Heart left ventricle (tissue), 16 donors: Measurements from ENCODE around the gene FAM98B. TPM values are rescaled to one million over a fixed set of nuclear protein-coding genes. Genes with fewer than 3 reads are reported as not detected.

ENCODE experiments used
- ATAC-seq, 4 donors: fragments of 200-7000 bp; cut with Tn5 transposase; one replicate each; pipeline ENCODE4 v1.9.1; 2020 to 2022; ENCODE audit warnings: moderate library complexity in 4 of 4, mild to moderate bottlenecking in 3 of 4, moderate number of reproducible peaks in 1 of 4
- DNase-seq, 5 donors: peaks; one replicate each; pipeline ENCODE4 v3.0.0-alpha.2; 2020
- H3K27ac ChIP-seq, 12 donors: fragments of 200-600 bp; sonication (generic) in 4 of 12; one replicate each; pipeline versions ENCODE4 v1.5.0 to v1.8.0; 2016 to 2022; ENCODE audit warnings: mild to moderate bottlenecking in 2 of 12
- H3K27me3 ChIP-seq, 9 donors: fragments of 200-600 bp; sonication (generic) in 2 of 9; one replicate each; pipeline versions ENCODE4 v1.5.1 to v1.8.0; 2016 to 2022; ENCODE audit warnings: mild to moderate bottlenecking in 3 of 9
- H3K36me3 ChIP-seq, 9 donors: fragments of 200-600 bp; sonication (generic) in 2 of 9; one replicate each; pipeline versions ENCODE4 v1.5.0 to v1.8.0; 2018 to 2022; ENCODE audit warnings: mild to moderate bottlenecking in 2 of 9
- H3K4me1 ChIP-seq, 12 donors: fragments of 200-600 bp; sonication (generic) in 4 of 12; one replicate each; pipeline versions ENCODE4 v1.5.0 to v1.8.0; 2016 to 2022; ENCODE audit warnings: mild to moderate bottlenecking in 3 of 12
- H3K4me3 ChIP-seq, 12 donors: fragments of 200-600 bp; sonication (generic) in 4 of 12; one replicate each; pipeline versions ENCODE4 v1.5.0 to v1.8.0; 2017 to 2022; ENCODE audit warnings: mild to moderate bottlenecking in 9 of 12, moderate library complexity in 4 of 12
- H3K9me3 ChIP-seq, 12 donors: fragments of 200-600 bp; sonication (generic) in 4 of 12; one replicate each; pipeline versions ENCODE4 v1.5.0 to v1.8.0; 2016 to 2022; ENCODE audit warnings: mild to moderate bottlenecking in 1 of 12
- CTCF ChIP-seq, 12 donors: fragments of 200-600 bp; sonication (generic) in 4 of 12; IDR thresholded peaks; one replicate each; pipeline versions ENCODE4 v1.5.0 to v1.8.0; 2018 to 2022; ENCODE audit warnings: antibody characterized with exemption in 12 of 12, mild to moderate bottlenecking in 5 of 12
- POLR2A ChIP-seq, 2 donors: fragments of 450-650 bp; IDR thresholded peaks; one replicate each; pipeline ENCODE4 v1.6.1; 2017; ENCODE audit warnings: antibody characterized with exemption in 2 of 2, mild to moderate bottlenecking in 2 of 2, moderate library complexity in 2 of 2
- WGBS, 4 donors: extraction: QIAGEN DNeasy Blood & Tissue Kit in 2 of 4; methylation state at CpG; one replicate each; pipeline versions ENCODE4 v1.1.5 to v1.1.7; 2013 to 2018; 5-methylcytosine and 5-hydroxymethylcytosine counted together
- intact Hi-C, 10 donors: fragments of 100-400 bp; cut with DNase I; formaldehyde crosslinking; loops; one replicate each; pipeline versions ENCODE4 v1.11.1 to v1.14.2; 2022
- polyA plus RNA-seq, 2 donors: library from polyadenylated mRNA; stranded (reverse); fragments of 200-250 nt; gene quantifications; one replicate each; pipeline ENCODE4 v1.2.3, GENCODE V29; 2013
- total RNA-seq, 9 donors: library from RNA; depleted of rRNA in 2 of 9; stranded (reverse); fragments of >200 nt in 2 of 9; fragmentation: NEBNext Ultra II Directional in 3 of 9; extraction: Animal tissue kit (Norgen Biotek cat#: 25700) in 3 of 9; gene quantifications; one replicate each; pipeline versions ENCODE4 v1.1.0 to v1.2.4, GENCODE V29; 2016 to 2023
- donor health status: ischemic (EF 13 %, LVEDD 7.1; RV severe dilation, severe dysfunction).
- donor health status: healthy with polysubstance abuse.
- donor health status: DM: no; HTN: yes; CAD: no.
- donor health status: DM: no; HTN: no; CAD: no.
- donor health status: ischemic (EF 25% LVEDD 6.9; RV normal size, moderate dysfunction).
- donor health status: ischemic (EF 25% LVEDD 5.7; RV mildly dilated, moderate dysfunction).
- donor health status: healthy.
- donor health status: DM: yes; HTN: yes; CAD: no.
- donor health status: ischemic (EF 35%, LVEDD 5.7; RV mildly dilated, moderate dysfunction).
- donor health status: nonischemic (EF 11% LVEDD 7.7; RV severe dilation, severe dysfunction).
- donor health status: DM: yes; HTN: yes; CAD: no.
- donor health status: PGD.
- donor health status: ischemic (EF 29% LVEDD 5.4; RV normal size, mild dysfunction).
- donor health status: nonischemic (EF 23%, LVEDD 6.1; RV moderate dilation, normal function).

FAM98B gene
- total and polyA plus RNA-seq, 11 donors = 7.8 to 29.4 (median 21.2) TPM

DNA sequence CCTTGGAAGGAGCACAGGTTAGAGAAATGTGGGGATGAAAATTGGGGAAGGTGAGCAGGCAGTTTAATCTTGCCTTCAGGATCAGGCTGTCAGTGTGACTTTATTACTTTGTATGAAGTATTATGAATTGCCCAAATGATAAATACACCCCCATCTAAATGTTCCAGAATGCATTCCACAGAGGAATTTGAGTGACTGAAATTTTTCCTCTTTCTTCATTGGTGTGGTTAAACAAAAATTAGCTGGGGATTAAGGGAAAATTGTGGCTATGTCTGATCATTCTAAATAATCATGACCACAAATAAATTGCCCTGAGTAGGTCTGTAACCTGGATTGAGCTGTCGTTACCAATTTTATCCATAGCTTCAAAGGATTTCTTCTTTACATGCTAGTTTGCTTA, 33.5 kb downstream of the FAM98B start:
- no peaks in the 10 kb centered on the region for H3K27me3 ChIP-seq
- intact Hi-C loops = loop anchor here in 1 of 10 donors (10.0 kb wide), 1 partner anchor 77 kb away; the partner anchor contains the start of gene RASGRP1
- no peaks in the 10 kb centered on the region for H3K9me3 ChIP-seq
- H3K36me3 ChIP-seq = peaks cover 0 to 55% (median 30%) of the 10 kb centered on the region in 9 donors
- no peak overlapping the region for H3K27ac ChIP-seq
- TF ChIP-seq CTCF (IDR thresholded peaks at IDR 0.05) (no peak), POLR2A (IDR thresholded peaks at IDR 0.05) (no peak)
- ATAC-seq (no peak), DNase-seq (no peak)
- no peak overlapping the region for H3K4me3 ChIP-seq
- peaks cover 0 to 3% (median 0%) of the 10 kb centered on the region in 12 donors for H3K4me1 ChIP-seq
- WGBS, 4 donors = 95 to 100% (median 97%) methylated on average over 1 of the region's 1 CpG

- no peak overlapping the region for H3K27ac ChIP-seq
- WGBS, 4 donors = 67 to 77% (median 72%) methylated on average over 3 of the region's 3 CpGs
- H3K27me3 ChIP-seq = no peaks in the 10 kb centered on the region
- ATAC-seq = no peak
- intact Hi-C loops = no loop called here
- H3K9me3 ChIP-seq = no peaks in the 10 kb centered on the region
- no peak for DNase-seq
- peaks cover 0 to 48% (median 22%) of the 10 kb centered on the region in 9 donors for H3K36me3 ChIP-seq
- peaks cover 0 to 3% (median 0%) of the 10 kb centered on the region in 12 donors for H3K4me1 ChIP-seq
- H3K4me3 ChIP-seq = no peak overlapping the region
- TF ChIP-seq POLR2A (IDR thresholded peaks at IDR 0.05) = no peak
- TF ChIP-seq CTCF (IDR thresholded peaks at IDR 0.05) = no peak
These were observed 36.5 kb downstream of the FAM98B start for GRCh38 chr15:38490242-38490922.

GRCh38 chr15:38496151-38496550, 42.2 kb downstream of the FAM98B start:
- H3K36me3 ChIP-seq = peaks cover 0 to 22% (median 0%) of the 10 kb centered on the region in 9 donors
- H3K27me3 ChIP-seq = no peaks in the 10 kb centered on the region
- H3K4me1 ChIP-seq = no peaks in the 10 kb centered on the region
- H3K27ac ChIP-seq = no peak overlapping the region
- intact Hi-C loops = no loop called here
- TF ChIP-seq CTCF (IDR thresholded peaks at IDR 0.05) (no peak), POLR2A (IDR thresholded peaks at IDR 0.05) (no peak)
- ATAC-seq = no peak
- no peak for DNase-seq
- no peak overlapping the region for H3K4me3 ChIP-seq
- WGBS, 4 donors = 75 to 90% (median 86%) methylated on average over 1 of the region's 1 CpG
- H3K9me3 ChIP-seq = no peaks in the 10 kb centered on the region

GRCh38 chr15:38499651-38500050, 45.7 kb downstream of the FAM98B start:
- intact Hi-C loops = no loop called here
- Histone ChIP-seq H3K27me3 (no peaks in the 10 kb centered on the region), H3K36me3 (peaks cover 0 to 30% (median 0%) of the 10 kb centered on the region in 9 donors), H3K4me3 (no peak overlapping the region), H3K27ac (no peak overlapping the region), H3K9me3 (no peaks in the 10 kb centered on the region), H3K4me1 (no peaks in the 10 kb centered on the region)
- 92 to 100% (median 96%) methylated on average over 1 of the region's 1 CpG for WGBS, 4 donors
- no peak for TF ChIP-seq CTCF (IDR thresholded peaks at IDR 0.05)
- TF ChIP-seq POLR2A (IDR thresholded peaks at IDR 0.05) = no peak
- ATAC-seq (no peak), DNase-seq (no peak)
